AG09319 (cell line): ENCODE measurements around the gene JARID2.

ENCODE experiments used
- DNase-seq: peaks from one replicate; pipeline ENCODE4 v3.0.0-alpha.2; 2010; ENCODE audit warnings: low read depth; ENCODE audit errors: extremely low read depth
- CTCF ChIP-seq: IDR thresholded peaks from 2 replicates; pipeline ENCODE4 v1.5.1; 2011; ENCODE audit warnings: low read depth, mild to moderate bottlenecking, inconsistent platforms, low read length, moderate library complexity

The JARID2 gene

DNA sequence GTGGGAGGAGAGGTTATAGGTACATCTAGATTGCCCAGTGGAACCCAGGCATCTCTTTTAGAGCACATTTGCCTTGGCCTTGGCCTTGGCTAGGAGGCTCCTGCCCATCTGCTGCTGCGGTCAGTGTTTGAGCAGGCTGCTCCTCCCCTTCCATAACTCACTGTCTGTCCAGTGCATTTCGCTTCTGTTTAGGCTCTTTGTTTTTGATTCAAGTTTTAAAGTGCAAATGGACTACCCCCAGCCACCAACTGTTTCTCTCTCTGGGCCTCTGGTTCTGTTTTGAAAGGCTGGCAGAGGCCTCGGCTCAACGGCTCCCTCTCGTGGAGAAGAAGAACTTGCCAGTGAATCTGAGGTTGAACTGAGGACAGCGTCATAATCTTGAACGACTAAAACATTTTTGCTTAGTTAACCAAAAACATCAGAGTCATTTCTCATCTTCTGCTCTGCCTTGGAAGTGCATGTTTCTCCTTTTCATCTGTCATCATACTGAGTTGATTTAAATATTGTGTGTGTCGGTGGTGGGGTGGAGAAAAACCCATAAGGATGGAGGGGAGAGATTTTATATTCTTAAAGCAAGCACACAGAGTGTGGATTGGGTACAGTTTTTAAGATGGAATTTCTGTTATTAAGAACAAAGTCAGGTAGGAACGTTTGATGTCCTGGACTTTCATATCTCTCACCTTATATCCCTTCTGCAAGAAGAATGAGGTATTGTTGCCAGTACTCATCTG, 245.6 kb downstream of the JARID2 start:
- peak; percentile 57 for DNase-seq
- peak; percentile 98 for TF ChIP-seq CTCF

DNA sequence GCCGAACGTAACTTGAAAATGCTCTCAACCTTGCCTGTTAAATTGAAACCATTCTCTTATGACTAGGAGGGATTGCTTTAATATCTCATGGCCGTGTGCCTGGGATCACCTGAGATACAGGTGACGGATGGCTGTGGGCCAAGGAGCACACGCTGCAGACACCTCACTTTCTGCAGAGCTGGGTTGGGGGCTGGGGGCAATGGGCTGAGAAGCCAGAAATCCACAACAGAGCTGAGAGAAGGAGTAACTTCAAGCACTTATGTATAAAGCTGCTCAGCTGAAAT, 246.1 kb downstream of the JARID2 start:
- no peak for TF ChIP-seq CTCF
- no peak for DNase-seq

DNA sequence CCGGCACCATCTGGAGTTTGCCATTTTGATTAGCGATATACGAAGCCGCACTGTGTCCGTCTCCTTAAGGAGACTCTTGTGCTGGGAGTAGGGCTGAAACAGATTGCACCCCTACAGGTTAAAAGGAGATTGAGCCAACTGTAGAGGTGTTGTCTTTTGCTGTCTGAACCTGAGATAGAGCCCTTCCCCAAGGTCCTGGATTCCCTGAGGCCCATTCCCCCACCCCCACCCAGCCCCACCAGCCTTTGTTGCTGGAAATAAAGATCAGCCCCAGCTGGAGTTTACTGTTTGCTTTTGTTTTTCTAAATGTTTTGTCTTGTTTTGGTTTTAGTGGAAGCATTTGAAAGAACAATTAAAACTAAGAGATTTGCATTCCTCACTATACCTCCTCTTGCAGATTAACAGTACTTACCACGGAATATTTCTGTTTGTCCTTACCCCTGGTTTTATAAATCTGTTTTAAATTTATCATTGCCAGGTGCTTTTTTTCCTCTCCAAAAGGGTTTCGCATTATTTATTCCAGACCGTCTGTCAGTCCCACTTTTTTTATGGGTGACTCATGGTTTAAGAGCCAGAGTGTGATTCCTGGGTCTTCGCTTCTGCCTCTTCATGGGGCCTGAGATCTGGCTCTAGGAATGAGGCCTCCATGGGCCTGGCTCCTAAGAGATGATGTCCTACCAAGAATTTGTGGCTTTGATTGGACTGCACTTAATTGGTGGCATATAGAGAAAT, 247.7 kb downstream of the JARID2 start:
- no peak for DNase-seq
- TF ChIP-seq CTCF = no peak

GRCh38 chr6:15495375-15495901, 249.6 kb downstream of the JARID2 start:
- no peak for DNase-seq
- TF ChIP-seq CTCF = no peak

DNA sequence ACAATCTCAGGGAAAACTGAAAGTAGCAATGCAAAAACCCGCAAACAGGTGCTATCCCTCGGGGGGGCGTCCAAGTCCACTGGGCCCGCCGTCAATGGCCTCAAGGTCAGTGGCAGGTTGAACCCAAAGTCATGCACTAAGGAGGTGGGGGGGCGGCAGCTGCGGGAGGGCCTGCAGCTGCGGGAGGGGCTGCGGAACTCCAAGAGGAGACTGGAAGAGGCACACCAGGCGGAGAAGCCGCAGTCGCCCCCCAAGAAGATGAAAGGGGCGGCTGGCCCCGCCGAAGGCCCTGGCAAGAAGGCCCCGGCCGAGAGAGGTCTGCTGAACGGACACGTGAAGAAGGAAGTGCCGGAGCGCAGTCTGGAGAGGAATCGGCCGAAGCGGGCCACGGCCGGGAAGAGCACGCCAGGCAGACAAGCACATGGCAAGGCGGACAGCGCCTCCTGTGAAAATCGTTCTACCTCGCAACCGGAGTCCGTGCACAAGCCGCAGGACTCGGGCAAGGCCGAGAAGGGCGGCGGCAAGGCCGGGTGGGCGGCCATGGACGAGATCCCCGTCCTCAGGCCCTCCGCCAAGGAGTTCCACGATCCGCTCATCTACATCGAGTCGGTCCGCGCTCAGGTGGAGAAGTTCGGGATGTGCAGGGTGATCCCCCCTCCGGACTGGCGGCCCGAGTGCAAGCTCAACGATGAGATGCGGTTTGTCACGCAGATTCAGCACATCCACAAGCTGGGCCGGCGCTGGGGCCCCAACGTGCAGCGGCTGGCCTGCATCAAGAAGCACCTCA, 250.7 kb downstream of the JARID2 start:
- TF ChIP-seq CTCF = no peak
- DNase-seq = no peak

DNA sequence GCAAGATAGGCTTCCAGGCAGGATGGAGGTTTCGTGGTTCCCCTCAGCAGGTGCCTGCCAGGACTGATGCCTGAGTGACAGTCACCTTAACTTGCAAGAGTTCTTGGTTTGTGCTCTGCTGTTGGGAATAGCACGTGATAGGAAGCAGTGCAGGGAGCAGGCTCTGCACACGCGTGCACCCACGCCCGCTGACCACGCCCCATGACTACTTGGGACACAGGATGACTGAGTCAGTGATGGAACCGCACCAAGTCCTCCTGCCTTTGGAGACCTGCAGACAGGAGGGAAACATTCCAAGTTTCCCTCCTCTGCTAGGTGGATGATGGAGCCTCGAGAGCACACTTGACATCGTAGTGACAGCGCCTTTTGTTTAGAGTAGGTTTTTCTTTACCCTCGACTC, 252.8 kb downstream of the JARID2 start:
- no peak for TF ChIP-seq CTCF
- no peak for DNase-seq

DNA sequence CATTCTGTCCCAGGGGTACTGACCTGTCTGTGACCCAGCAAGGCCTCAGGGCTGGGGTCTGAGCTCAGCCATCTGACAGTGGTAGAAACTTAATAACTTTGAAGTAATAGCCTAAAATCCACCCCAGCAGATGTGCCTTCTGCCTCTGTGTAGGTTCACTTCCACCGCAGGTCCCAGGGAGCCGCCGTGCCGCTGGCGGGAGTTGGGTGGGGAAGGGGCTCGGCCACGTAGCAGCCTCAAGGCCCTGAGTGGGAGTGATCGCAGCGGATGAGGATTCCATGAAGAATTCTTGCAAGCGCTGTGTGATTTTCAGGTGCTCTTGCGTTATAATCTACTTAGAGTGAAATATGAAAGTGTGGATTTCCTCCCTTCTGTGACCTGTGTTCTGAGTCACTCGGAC, 253.3 kb downstream of the JARID2 start:
- TF ChIP-seq CTCF = no peak

More for the DNA sequence above, 253.3 kb downstream of the JARID2 start:
- DNase-seq = no peak
